Endodermal cell (in vitro differentiated cells): ENCODE results near the gene TMEM259. TPM values are rescaled to one million over a fixed set of nuclear protein-coding genes. Genes with fewer than 3 reads are reported as not detected.

Experiments
- DNase-seq: peaks from one replicate; pipeline ENCODE4 v3.0.0-alpha.2; 2017
- H3K27ac ChIP-seq: 2 replicates; pipeline ENCODE4 v1.5.1; 2013; ENCODE audit warnings: mild to moderate bottlenecking, low read depth, low read length, moderate library complexity
- H3K27me3 ChIP-seq: 2 replicates; pipeline ENCODE4 v1.6.1; 2013; ENCODE audit warnings: mild to moderate bottlenecking, low read length, moderate library complexity; ENCODE audit not compliant: insufficient read depth, control insufficient read depth, poor library complexity, severe bottlenecking
- H3K36me3 ChIP-seq: 2 replicates; pipeline ENCODE4 v1.7.0; 2013; ENCODE audit warnings: mild to moderate bottlenecking, low read length, moderate library complexity; ENCODE audit not compliant: control insufficient read depth, insufficient read depth
- H3K4me1 ChIP-seq: one replicate; pipeline ENCODE4 v1.7.0; 2013; ENCODE audit warnings: low read length; ENCODE audit not compliant: control insufficient read depth, insufficient read depth
- H3K4me3 ChIP-seq: 2 replicates; pipeline ENCODE4 v1.5.1; 2013; ENCODE audit warnings: mild to moderate bottlenecking, low read length, moderate library complexity
- H3K9ac ChIP-seq: 2 replicates; pipeline ENCODE4 v1.6.1; 2013; ENCODE audit warnings: mild to moderate bottlenecking, low read length, moderate library complexity; ENCODE audit not compliant: poor library complexity, severe bottlenecking; ENCODE audit errors: extremely low read depth
- H3K9me3 ChIP-seq: 2 replicates; pipeline ENCODE4 v1.6.1; 2013; ENCODE audit warnings: mild to moderate bottlenecking, low read length, moderate library complexity; ENCODE audit not compliant: control insufficient read depth
- H3K27ac Mint-ChIP-seq: 2 replicates; pipeline ENCODE4 v1.8.0; 2020; ENCODE audit warnings: mixed read lengths
- H3K27me3 Mint-ChIP-seq: 2 replicates; pipeline ENCODE4 v1.8.0; 2021; ENCODE audit warnings: mild to moderate bottlenecking, mixed read lengths; ENCODE audit not compliant: insufficient read depth
- H3K36me3 Mint-ChIP-seq: 2 replicates; pipeline ENCODE4 v1.8.0; 2020; ENCODE audit warnings: low read depth, mixed read lengths
- H3K4me1 Mint-ChIP-seq: 2 replicates; pipeline ENCODE4 v1.8.0; 2020; ENCODE audit warnings: mixed read lengths
- H3K4me3 Mint-ChIP-seq: 2 replicates; pipeline ENCODE4 v1.8.0; 2020; ENCODE audit warnings: mild to moderate bottlenecking, moderate library complexity, mixed read lengths
- H3K9me3 Mint-ChIP-seq: 2 replicates; pipeline ENCODE4 v1.8.0; 2020; ENCODE audit warnings: mild to moderate bottlenecking, mixed read lengths
- WGBS, 2 experiments: methylation state at CpG; one replicate each; pipeline versions ENCODE4 v1.1.5 to v1.1.7; 2013; ENCODE audit warnings: missing lambda C conversion rate in 2 of 2, mixed read lengths in 1 of 2; ENCODE audit not compliant: insufficient coverage in 1 of 2, insufficient read length in 1 of 2; 5-methylcytosine and 5-hydroxymethylcytosine counted together
- total RNA-seq, 2 donors: library from RNA; stranded (reverse); fragmentation: NEBNext Ultra II Directional in 1 of 2; extraction: Animal tissue kit (Norgen Biotek cat#: 25700) in 1 of 2; gene quantifications; 2 replicates in 1 of 2; 3 replicates in 1 of 2; pipeline ENCODE4 v1.2.1, GENCODE V29; 2021
- TF ChIP-seq, protein P1 (sequence below): fragments of 200-600 bp; sonication (generic); conservative IDR thresholded peaks from 2 replicates; pipeline ENCODE4 v1.5.0; 2021; ENCODE audit warnings: antibody characterized with exemption, mild to moderate bottlenecking

TMEM259 gene
- total RNA-seq, 2 donors from 2014 or later, result 157 to 176 TPM

DNA sequence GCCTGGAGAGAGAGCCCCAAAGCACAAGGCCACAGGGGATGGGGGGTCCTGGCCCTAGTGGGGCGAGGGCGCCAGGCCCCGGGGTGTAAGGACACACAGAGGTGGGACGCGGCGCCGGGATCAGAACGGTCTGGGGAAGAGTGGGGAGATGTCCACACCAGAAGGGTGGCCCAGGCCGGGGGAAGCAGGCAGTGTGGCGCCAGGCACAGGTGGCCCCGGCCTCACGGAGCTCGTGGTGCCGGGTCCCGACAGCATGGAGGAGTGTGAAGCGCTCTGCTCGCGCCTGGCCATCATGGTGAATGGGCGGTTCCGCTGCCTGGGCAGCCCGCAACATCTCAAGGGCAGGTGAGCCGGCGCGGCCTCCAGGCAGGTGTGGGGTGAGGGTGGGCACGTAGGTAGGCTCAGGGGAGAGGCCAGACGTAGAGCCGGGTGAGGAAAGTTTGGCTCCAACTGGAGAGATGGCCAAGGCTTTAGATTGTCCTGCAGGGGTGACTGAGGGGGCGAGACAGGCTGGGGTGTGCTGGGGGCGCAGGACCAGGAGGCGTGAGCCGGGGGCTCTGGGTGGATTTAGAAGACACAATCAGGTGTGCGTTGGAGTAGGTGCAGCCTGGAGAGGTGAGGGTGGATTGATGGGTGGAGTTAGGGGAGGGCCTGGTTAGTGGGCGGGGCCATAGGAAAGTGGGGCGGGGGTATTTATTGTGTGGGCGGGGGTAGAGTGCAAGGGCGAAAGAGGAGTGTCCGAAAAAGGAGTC, 43.2 kb upstream of the TMEM259 start:
- TF ChIP-seq, protein P1, sequence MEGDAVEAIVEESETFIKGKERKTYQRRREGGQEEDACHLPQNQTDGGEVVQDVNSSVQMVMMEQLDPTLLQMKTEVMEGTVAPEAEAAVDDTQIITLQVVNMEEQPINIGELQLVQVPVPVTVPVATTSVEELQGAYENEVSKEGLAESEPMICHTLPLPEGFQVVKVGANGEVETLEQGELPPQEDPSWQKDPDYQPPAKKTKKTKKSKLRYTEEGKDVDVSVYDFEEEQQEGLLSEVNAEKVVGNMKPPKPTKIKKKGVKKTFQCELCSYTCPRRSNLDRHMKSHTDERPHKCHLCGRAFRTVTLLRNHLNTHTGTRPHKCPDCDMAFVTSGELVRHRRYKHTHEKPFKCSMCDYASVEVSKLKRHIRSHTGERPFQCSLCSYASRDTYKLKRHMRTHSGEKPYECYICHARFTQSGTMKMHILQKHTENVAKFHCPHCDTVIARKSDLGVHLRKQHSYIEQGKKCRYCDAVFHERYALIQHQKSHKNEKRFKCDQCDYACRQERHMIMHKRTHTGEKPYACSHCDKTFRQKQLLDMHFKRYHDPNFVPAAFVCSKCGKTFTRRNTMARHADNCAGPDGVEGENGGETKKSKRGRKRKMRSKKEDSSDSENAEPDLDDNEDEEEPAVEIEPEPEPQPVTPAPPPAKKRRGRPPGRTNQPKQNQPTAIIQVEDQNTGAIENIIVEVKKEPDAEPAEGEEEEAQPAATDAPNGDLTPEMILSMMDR, result no peak
- Mint-ChIP-seq H3K27ac (peak overlapping the region; percentile 55), H3K9me3 (no peaks in the 10 kb centered on the region), H3K36me3 (no peaks in the 10 kb centered on the region), H3K4me3 (peak overlapping the region; percentile 49), H3K4me1 (peaks cover 5% of the 10 kb centered on the region), H3K27me3 (peaks cover 32% of the 10 kb centered on the region)
- Histone ChIP-seq H3K36me3 (no peaks in the 10 kb centered on the region), H3K4me3 (no peak overlapping the region), H3K4me1 (peaks cover 5% of the 10 kb centered on the region), H3K9ac (no peak overlapping the region), H3K27me3 (peaks cover 46% of the 10 kb centered on the region), H3K9me3 (no peaks in the 10 kb centered on the region), H3K27ac (no peak overlapping the region)
- DNase-seq, result peak; percentile 77
- WGBS, 2 experiments, result 86 to 96% methylated on average over 24 to 37 of the region's 37 CpGs

DNA sequence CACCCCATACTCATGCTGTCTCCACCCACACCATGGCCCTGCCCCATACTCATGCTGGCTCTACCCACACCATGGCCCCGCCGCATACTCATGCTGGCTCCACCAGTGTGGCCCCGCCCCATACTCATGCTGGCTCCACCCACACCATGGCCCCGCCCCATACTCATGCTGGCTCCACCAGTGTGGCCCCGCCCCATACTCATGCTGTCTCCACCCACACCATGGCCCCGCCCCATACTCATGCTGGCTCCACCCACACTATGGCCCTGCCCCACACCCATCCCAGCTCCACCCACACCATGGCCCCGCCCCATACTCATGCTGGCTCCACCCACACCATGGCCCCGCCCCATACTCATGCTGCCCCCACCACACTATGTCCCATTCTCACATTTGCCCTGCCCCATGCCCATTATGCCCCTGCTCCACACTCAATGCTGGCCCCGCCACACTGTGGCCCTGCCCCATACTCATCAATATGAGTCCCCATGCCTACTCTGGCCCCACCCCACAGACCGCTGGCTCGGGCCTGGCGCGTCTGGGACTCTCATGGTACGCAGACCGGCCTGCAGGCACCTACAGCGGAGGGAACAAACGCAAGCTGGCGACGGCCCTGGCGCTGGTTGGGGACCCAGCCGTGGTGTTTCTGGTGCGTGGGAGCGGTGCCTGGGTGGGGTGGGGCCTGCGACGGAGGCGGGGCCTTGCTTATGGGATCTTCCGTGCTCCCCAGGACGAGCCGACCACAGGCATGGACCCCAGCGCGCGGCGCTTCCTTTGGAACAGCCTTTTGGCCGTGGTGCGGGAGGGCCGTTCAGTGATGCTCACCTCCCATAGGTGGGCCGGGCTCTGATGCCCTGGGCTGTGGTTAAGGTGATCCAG, 42.3 kb upstream of the TMEM259 start:
- H3K27me3 Mint-ChIP-seq, result peaks cover 26% of the 10 kb centered on the region
- peaks cover 7% of the 10 kb centered on the region for H3K36me3 Mint-ChIP-seq
- peaks cover 5% of the 10 kb centered on the region for H3K4me1 Mint-ChIP-seq
- TF ChIP-seq, protein P1, result no peak
- H3K9ac ChIP-seq, result no peak overlapping the region
- WGBS, 2 experiments, result 92 to 96% methylated on average over 21 to 35 of the region's 37 CpGs
- no peaks in the 10 kb centered on the region for H3K9me3 ChIP-seq
- no peak overlapping the region for H3K27ac Mint-ChIP-seq
- H3K4me1 ChIP-seq, result peaks cover 5% of the 10 kb centered on the region
- peaks cover 7% of the 10 kb centered on the region for H3K36me3 ChIP-seq
- no peak overlapping the region for H3K27ac ChIP-seq
- peaks cover 38% of the 10 kb centered on the region for H3K27me3 ChIP-seq
- no peak overlapping the region for H3K4me3 ChIP-seq
- DNase-seq, result peak; percentile 77
- H3K4me3 Mint-ChIP-seq, result no peak overlapping the region
- no peaks in the 10 kb centered on the region for H3K9me3 Mint-ChIP-seq

DNA sequence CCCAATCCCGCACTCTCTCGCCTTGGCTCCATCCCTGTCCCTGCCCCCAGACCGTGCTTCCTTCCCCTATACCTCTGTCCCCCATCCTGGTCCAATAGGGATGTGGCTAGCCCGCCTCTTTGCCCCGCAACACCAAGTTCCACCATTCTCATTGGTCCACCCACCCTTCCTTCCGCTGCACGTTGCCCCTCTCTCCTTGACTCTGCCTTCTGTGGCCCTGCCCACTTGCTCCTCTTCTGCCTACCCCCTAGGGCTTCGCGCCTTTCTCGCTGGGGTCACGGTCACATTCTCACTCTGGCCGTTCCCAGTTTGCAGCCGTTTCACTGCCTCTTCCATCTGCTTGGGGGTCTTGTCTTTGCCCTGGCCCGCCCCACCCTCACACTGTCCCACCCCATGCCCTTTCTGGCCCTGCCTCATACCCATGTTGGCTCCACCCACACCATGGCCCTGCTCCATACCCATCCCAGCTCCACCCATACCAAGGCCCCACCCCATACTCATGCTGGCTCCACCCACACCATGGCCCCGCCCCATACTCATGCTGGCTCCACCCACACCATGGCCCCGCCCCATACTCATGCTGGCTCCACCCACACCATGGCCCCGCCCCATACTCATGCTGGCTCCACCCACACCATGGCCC, 41.6 kb upstream of the TMEM259 start:
- peaks cover 6% of the 10 kb centered on the region for H3K9me3 ChIP-seq
- Mint-ChIP-seq H3K27ac (peak overlapping the region; percentile 75), H3K4me3 (peak overlapping the region; percentile 40), H3K4me1 (peaks cover 5% of the 10 kb centered on the region), H3K27me3 (peaks cover 21% of the 10 kb centered on the region), H3K36me3 (peaks cover 8% of the 10 kb centered on the region), H3K9me3 (no peaks in the 10 kb centered on the region)
- peaks cover 14% of the 10 kb centered on the region for H3K36me3 ChIP-seq
- DNase-seq, result peak; percentile 60
- no peak overlapping the region for H3K9ac ChIP-seq
- no peak overlapping the region for H3K27ac ChIP-seq
- no peak overlapping the region for H3K4me3 ChIP-seq
- WGBS, 2 experiments, result 86 to 88% methylated on average over 14 to 15 of the region's 17 CpGs
- peaks cover 30% of the 10 kb centered on the region for H3K27me3 ChIP-seq
- TF ChIP-seq, protein P1, result no peak
- H3K4me1 ChIP-seq, result peaks cover 5% of the 10 kb centered on the region
